ENCODE data around the gene AP4M1. TPM values are rescaled to one million over a fixed set of nuclear protein-coding genes. Genes with fewer than 3 reads are reported as not detected.
A peak's percentile ranks its signal among the peaks of the same experiment; 100 is the strongest.

Gene AP4M1
- total and polyA plus RNA-seq, 2 experiments from 2014 or later = 17.4 to 22.8 TPM

- no peak for DNase-seq (ENCODE audit: low spot score)
- H3K79me2 ChIP-seq = peaks cover 14% of the 10 kb centered on the region
- no peak overlapping the region for H2AFZ ChIP-seq
- no peak overlapping the region for H3K4me2 ChIP-seq
- no peak overlapping the region for H3K4me3 ChIP-seq
- H3K4me1 ChIP-seq (ENCODE audit: insufficient read depth) = peaks cover 4% of the 10 kb centered on the region
- H3K36me3 ChIP-seq (replicated peaks; ENCODE audit: insufficient read depth, low read depth) = no peaks in the 10 kb centered on the region
- no peak overlapping the region for H3K27ac ChIP-seq
- no peaks in the 10 kb centered on the region for H3K27me3 ChIP-seq
- TF ChIP-seq EZH2 (IDR thresholded peaks at IDR 0.05; ENCODE audit: borderline replicate concordance) (no peak), EZH2phosphoT487 (IDR thresholded peaks at IDR 0.05; ENCODE audit: low read depth, severe bottlenecking, unreplicated experiment) (no peak), CTCF (IDR thresholded peaks at IDR 0.05; ENCODE audit: poor library complexity) (no peak)
- 81% methylated on average over 7 of the region's 7 CpGs for WGBS (ENCODE audit: low lambda C conversion rate, missing lambda C conversion rate)
- no peaks in the 10 kb centered on the region for H4K20me1 ChIP-seq (ENCODE audit: insufficient read depth, poor library complexity, severe bottlenecking)
- no peaks in the 10 kb centered on the region for H3K9me2 ChIP-seq (replicated peaks; ENCODE audit: insufficient read depth)
- H3K9me3 ChIP-seq (ENCODE audit: low read depth) = no peaks in the 10 kb centered on the region
Measured at GRCh38 chr7:100115026-100115425, 13.6 kb downstream of the AP4M1 start.

DNA sequence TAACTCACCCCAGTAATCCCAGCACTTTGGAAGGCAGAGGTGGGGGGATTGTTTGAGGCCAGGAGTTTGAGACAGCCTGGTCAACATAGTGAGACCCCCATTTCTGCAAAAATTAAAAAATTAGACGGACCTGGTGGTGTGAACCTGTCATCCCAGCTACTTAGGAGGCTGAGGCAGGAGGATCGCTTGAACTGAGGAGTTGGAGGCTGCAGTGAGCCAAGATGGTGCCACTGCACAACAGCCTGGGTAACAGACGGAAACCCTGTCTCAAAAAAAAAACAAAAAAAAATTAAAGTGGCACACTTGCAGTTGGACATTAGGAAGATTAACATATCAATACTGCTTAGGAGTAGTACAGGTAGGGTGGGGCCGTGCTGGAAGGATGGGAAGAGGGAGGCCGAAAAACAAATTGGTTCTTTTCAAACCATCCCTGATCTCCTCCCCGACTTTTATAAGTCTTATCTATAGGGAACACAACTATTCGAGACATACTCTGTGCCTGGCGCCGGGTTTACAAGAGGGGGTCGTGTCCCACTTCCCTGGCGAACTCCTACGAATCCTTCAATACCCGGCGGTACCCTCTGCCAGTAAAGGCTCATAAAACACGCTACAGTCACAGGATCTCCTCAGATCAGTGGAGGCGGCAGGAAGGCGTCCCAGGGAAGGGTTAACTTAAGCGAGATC, 17.1 kb downstream of the AP4M1 start:
- H3K9me3 ChIP-seq (ENCODE audit: low read depth) = no peaks in the 10 kb centered on the region
- DNase-seq (ENCODE audit: low spot score) = peak; percentile 69
- peak overlapping the region; percentile 85 for H3K4me3 ChIP-seq
- no peak for TF ChIP-seq EZH2 (IDR thresholded peaks at IDR 0.05; ENCODE audit: borderline replicate concordance)
- TF ChIP-seq EZH2phosphoT487 (IDR thresholded peaks at IDR 0.05; ENCODE audit: low read depth, severe bottlenecking, unreplicated experiment) = no peak
- no peak for TF ChIP-seq CTCF (IDR thresholded peaks at IDR 0.05; ENCODE audit: poor library complexity)
- H2AFZ ChIP-seq = peak overlapping the region; percentile 47
- H3K4me1 ChIP-seq (ENCODE audit: insufficient read depth) = peaks cover 12% of the 10 kb centered on the region
- H4K20me1 ChIP-seq (ENCODE audit: insufficient read depth, poor library complexity, severe bottlenecking) = no peaks in the 10 kb centered on the region
- no peaks in the 10 kb centered on the region for H3K27me3 ChIP-seq
- peaks cover 25% of the 10 kb centered on the region for H3K79me2 ChIP-seq
- peak overlapping the region; percentile 72 for H3K4me2 ChIP-seq
- H3K27ac ChIP-seq = peak overlapping the region; percentile 90
- H3K36me3 ChIP-seq (replicated peaks; ENCODE audit: insufficient read depth, low read depth) = no peaks in the 10 kb centered on the region
- 17% methylated on average over 18 of the region's 18 CpGs for WGBS (ENCODE audit: low lambda C conversion rate, missing lambda C conversion rate)
- no peaks in the 10 kb centered on the region for H3K9me2 ChIP-seq (replicated peaks; ENCODE audit: insufficient read depth)

GRCh38 chr7:100119072-100119969, 17.9 kb downstream of the AP4M1 start, which contains the start of the genes CNPY4 and TAF6:
Gene CNPY4, plus strand, starts transcription at chr7:100119634. Its CDS starts 111 bp downstream, at chr7:100119745.
Gene TAF6, minus strand, starts transcription at chr7:100119358. Its CDS starts 5,149 bp downstream, at chr7:100114209.
- no peaks in the 10 kb centered on the region for H4K20me1 ChIP-seq (ENCODE audit: insufficient read depth, poor library complexity, severe bottlenecking)
- H3K4me3 ChIP-seq = peak within 1 kb of the TSS; percentile 85
- peak within 1 kb of the TSS; percentile 47 for H2AFZ ChIP-seq
- peak within 1 kb of the TSS; percentile 90 for H3K27ac ChIP-seq
- no peaks in the 10 kb centered on the region for H3K9me3 ChIP-seq (ENCODE audit: low read depth)
- DNase-seq (ENCODE audit: low spot score) = peak; percentile 97
- H3K9me2 ChIP-seq (replicated peaks; ENCODE audit: insufficient read depth) = no peaks in the 10 kb centered on the region
- peak within 1 kb of the TSS; percentile 72 for H3K4me2 ChIP-seq
- 1% methylated on average over 48 of the region's 49 CpGs for WGBS (ENCODE audit: low lambda C conversion rate, missing lambda C conversion rate)
- H3K79me2 ChIP-seq = peaks cover 25% of the 10 kb centered on the region
- no peaks in the 10 kb centered on the region for H3K36me3 ChIP-seq (replicated peaks; ENCODE audit: insufficient read depth, low read depth)
- no peak for TF ChIP-seq CTCF (IDR thresholded peaks at IDR 0.05; ENCODE audit: poor library complexity)
- no peak for TF ChIP-seq EZH2phosphoT487 (IDR thresholded peaks at IDR 0.05; ENCODE audit: low read depth, severe bottlenecking, unreplicated experiment)
- no peak for TF ChIP-seq EZH2 (IDR thresholded peaks at IDR 0.05; ENCODE audit: borderline replicate concordance)
- H3K27me3 ChIP-seq = no peaks in the 10 kb centered on the region
- H3K4me1 ChIP-seq (ENCODE audit: insufficient read depth) = peaks cover 12% of the 10 kb centered on the region
